C4-2B (cell line): ENCODE measurements around the gene BCL2L13.

Experiments
- ZFX ChIP-seq: fragments of 450-650 bp; IDR thresholded peaks from 2 replicates; pipeline ENCODE4 v1.6.1; 2017
- TF ChIP-seq, protein P1 (sequence below): fragments of 450-650 bp; conservative IDR thresholded peaks from 2 replicates; pipeline ENCODE4 v1.5.1; 2017; ENCODE audit warnings: mild to moderate bottlenecking

GRCh38 chr22:17769013-17769715, 130.6 kb downstream of the BCL2L13 start:
- TF ChIP-seq, protein P1, sequence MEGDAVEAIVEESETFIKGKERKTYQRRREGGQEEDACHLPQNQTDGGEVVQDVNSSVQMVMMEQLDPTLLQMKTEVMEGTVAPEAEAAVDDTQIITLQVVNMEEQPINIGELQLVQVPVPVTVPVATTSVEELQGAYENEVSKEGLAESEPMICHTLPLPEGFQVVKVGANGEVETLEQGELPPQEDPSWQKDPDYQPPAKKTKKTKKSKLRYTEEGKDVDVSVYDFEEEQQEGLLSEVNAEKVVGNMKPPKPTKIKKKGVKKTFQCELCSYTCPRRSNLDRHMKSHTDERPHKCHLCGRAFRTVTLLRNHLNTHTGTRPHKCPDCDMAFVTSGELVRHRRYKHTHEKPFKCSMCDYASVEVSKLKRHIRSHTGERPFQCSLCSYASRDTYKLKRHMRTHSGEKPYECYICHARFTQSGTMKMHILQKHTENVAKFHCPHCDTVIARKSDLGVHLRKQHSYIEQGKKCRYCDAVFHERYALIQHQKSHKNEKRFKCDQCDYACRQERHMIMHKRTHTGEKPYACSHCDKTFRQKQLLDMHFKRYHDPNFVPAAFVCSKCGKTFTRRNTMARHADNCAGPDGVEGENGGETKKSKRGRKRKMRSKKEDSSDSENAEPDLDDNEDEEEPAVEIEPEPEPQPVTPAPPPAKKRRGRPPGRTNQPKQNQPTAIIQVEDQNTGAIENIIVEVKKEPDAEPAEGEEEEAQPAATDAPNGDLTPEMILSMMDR, result no peak
- TF ChIP-seq ZFX, result no peak
